Endothelial cell (in vitro differentiated cells): ENCODE data around the gene PDGFRB. TPM values are rescaled to one million over a fixed set of nuclear protein-coding genes. Genes with fewer than 3 reads are reported as not detected.

Experiments used
- DNase-seq: peaks from one replicate; pipeline ENCODE4 v3.0.0; 2021; ENCODE audit warnings: low spot score
- H3K27ac Mint-ChIP-seq: one replicate; pipeline ENCODE4 v1.8.0; 2021; ENCODE audit warnings: mixed read lengths, inconsistent platforms; ENCODE audit not compliant: unreplicated experiment
- H3K27me3 Mint-ChIP-seq: one replicate; pipeline ENCODE4 v1.8.0; 2021; ENCODE audit warnings: mild to moderate bottlenecking, moderate library complexity, mixed read lengths, inconsistent platforms; ENCODE audit not compliant: unreplicated experiment
- H3K36me3 Mint-ChIP-seq: one replicate; pipeline ENCODE4 v1.8.0; 2021; ENCODE audit warnings: mild to moderate bottlenecking, low read depth, mixed read lengths, inconsistent platforms; ENCODE audit not compliant: unreplicated experiment
- H3K4me1 Mint-ChIP-seq: one replicate; pipeline ENCODE4 v1.8.0; 2021; ENCODE audit warnings: mild to moderate bottlenecking, mixed read lengths, inconsistent platforms; ENCODE audit not compliant: unreplicated experiment
- H3K4me3 Mint-ChIP-seq: one replicate; pipeline ENCODE4 v1.8.0; 2021; ENCODE audit warnings: mild to moderate bottlenecking, mixed read lengths, inconsistent platforms; ENCODE audit not compliant: unreplicated experiment
- H3K9me3 Mint-ChIP-seq: one replicate; pipeline ENCODE4 v1.8.0; 2021; ENCODE audit warnings: mixed read lengths, inconsistent platforms; ENCODE audit not compliant: unreplicated experiment
- total RNA-seq: library from RNA; stranded (reverse); fragmentation: NEBNext Ultra II Directional; extraction: Animal tissue kit (Norgen Biotek cat#: 25700); gene quantifications from one replicate; pipeline ENCODE4 v1.2.1, GENCODE V29; 2021; ENCODE audit not compliant: unreplicated experiment
- TF ChIP-seq, protein P1 (sequence below): fragments of 200-600 bp; sonication (generic); IDR thresholded peaks from one replicate; pipeline ENCODE4 v1.5.0; 2021; ENCODE audit warnings: antibody characterized with exemption; ENCODE audit not compliant: unreplicated experiment

The PDGFRB gene
- total RNA-seq, 1 donor from 2014 or later: 23.7 TPM

- Mint-ChIP-seq H3K36me3 (no peaks in the 10 kb centered on the region), H3K9me3 (no peaks in the 10 kb centered on the region), H3K4me1 (peaks cover 15% of the 10 kb centered on the region), H3K27ac (no peak overlapping the region), H3K27me3 (peaks cover 2% of the 10 kb centered on the region), H3K4me3 (no peak overlapping the region)
- no peak for DNase-seq
- TF ChIP-seq, protein P1, sequence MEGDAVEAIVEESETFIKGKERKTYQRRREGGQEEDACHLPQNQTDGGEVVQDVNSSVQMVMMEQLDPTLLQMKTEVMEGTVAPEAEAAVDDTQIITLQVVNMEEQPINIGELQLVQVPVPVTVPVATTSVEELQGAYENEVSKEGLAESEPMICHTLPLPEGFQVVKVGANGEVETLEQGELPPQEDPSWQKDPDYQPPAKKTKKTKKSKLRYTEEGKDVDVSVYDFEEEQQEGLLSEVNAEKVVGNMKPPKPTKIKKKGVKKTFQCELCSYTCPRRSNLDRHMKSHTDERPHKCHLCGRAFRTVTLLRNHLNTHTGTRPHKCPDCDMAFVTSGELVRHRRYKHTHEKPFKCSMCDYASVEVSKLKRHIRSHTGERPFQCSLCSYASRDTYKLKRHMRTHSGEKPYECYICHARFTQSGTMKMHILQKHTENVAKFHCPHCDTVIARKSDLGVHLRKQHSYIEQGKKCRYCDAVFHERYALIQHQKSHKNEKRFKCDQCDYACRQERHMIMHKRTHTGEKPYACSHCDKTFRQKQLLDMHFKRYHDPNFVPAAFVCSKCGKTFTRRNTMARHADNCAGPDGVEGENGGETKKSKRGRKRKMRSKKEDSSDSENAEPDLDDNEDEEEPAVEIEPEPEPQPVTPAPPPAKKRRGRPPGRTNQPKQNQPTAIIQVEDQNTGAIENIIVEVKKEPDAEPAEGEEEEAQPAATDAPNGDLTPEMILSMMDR: no peak
These were observed 88.2 kb downstream of the PDGFRB start for GRCh38 chr5:150067405-150067960.

GRCh38 chr5:150066901-150067396 is 88.7 kb downstream of the PDGFRB start:
- Mint-ChIP-seq H3K36me3 (no peaks in the 10 kb centered on the region), H3K4me1 (peaks cover 18% of the 10 kb centered on the region), H3K27me3 (peaks cover 3% of the 10 kb centered on the region), H3K9me3 (no peaks in the 10 kb centered on the region), H3K4me3 (no peak overlapping the region), H3K27ac (no peak overlapping the region)
- TF ChIP-seq, protein P1: no peak
- no peak for DNase-seq

GRCh38 chr5:150066436-150066835 is 89.2 kb downstream of the PDGFRB start:
- TF ChIP-seq, protein P1: no peak
- Mint-ChIP-seq H3K9me3 (no peaks in the 10 kb centered on the region), H3K4me3 (no peak overlapping the region), H3K27me3 (peaks cover 5% of the 10 kb centered on the region), H3K4me1 (peaks cover 14% of the 10 kb centered on the region), H3K27ac (no peak overlapping the region), H3K36me3 (no peaks in the 10 kb centered on the region)
- DNase-seq: no peak

DNA sequence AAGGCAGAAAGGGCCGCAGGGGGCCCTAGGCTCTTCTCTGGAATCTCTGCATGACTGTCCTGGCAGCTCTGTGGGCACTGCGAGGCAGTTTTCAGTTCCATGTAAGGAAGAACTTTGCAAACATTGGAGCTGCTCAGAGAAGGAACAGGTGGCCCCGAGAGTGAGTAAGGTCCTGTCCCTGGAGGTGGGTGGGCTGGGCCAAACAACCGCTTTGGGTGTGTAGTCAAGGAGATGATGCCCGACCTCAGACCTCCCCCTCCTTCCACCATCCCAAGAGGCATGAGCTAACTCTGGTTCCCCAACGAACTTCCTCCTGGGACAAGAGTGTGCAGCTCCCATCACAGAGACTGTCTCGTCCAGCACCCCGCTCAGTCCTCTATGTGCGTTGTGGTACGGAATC is 89.8 kb downstream of the PDGFRB start:
- Mint-ChIP-seq H3K9me3 (no peaks in the 10 kb centered on the region), H3K27ac (no peak overlapping the region), H3K27me3 (peaks cover 5% of the 10 kb centered on the region), H3K4me1 (peaks cover 14% of the 10 kb centered on the region), H3K4me3 (no peak overlapping the region), H3K36me3 (no peaks in the 10 kb centered on the region)
- no peak for DNase-seq
- TF ChIP-seq, protein P1: no peak

- no peaks in the 10 kb centered on the region for H3K9me3 Mint-ChIP-seq
- H3K27me3 Mint-ChIP-seq: peaks cover 5% of the 10 kb centered on the region
- DNase-seq: no peak
These were observed 90.3 kb downstream of the PDGFRB start for GRCh38 chr5:150065346-150065745.

More at GRCh38 chr5:150065346-150065745, 90.3 kb downstream of the PDGFRB start:
- H3K4me1 Mint-ChIP-seq: peaks cover 14% of the 10 kb centered on the region
- no peak overlapping the region for H3K4me3 Mint-ChIP-seq
- no peak overlapping the region for H3K27ac Mint-ChIP-seq
- H3K36me3 Mint-ChIP-seq: no peaks in the 10 kb centered on the region
- TF ChIP-seq, protein P1: no peak
